HG02759 (cell line): ENCODE data around the gene KRT38.
"Not testable (repeated sequence)": the region's sequence is repeated elsewhere in the genome, so short reads cannot be mapped to it uniquely, and the experiment has no call there.

Source experiments
- ATAC-seq: cut with Tn5 transposase; IDR thresholded peaks from one replicate; pipeline ENCODE4 v1.9.1; 2021; ENCODE audit warnings: mild to moderate bottlenecking, moderate library complexity; ENCODE audit not compliant: unreplicated experiment

The KRT38 gene

DNA sequence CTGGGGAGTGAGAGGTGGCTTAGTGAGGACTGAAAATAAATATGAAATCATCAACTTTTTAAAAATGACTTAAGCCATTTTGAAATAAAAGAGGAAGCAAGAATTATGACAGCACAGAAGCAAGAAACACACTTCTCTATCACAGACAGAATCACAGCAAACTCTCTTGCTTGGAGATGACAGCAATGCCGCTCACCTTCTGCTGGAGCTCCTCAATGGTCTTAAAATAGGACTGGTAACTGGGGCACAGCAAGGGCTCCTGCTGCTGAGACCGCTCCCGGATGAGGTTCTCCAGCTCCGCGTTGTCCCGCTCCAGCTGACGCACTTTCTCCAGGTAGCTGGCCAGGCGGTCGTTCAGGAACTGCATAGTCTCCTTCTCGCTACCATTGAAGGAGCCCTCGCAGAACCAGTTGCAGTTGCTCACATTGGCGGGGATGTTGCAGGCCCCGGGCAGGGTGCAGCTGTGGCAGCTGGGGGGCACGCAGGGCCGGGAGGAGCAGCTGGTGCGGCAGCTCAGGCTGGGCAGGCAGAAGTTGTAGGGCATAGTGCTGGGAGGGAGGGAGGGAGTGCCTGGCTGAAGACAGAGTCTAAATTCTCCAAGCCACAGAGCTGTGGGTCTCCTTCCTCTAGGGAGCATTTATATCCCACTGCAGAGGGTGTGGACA is 43.7 kb downstream of the KRT38 start, which contains the start of gene KRT31:
KRT31 (minus strand) TSS at position 613 of the 665 bp plus-strand sequence; CDS start at position 544, 69 bp downstream.
- no peak for ATAC-seq

DNA sequence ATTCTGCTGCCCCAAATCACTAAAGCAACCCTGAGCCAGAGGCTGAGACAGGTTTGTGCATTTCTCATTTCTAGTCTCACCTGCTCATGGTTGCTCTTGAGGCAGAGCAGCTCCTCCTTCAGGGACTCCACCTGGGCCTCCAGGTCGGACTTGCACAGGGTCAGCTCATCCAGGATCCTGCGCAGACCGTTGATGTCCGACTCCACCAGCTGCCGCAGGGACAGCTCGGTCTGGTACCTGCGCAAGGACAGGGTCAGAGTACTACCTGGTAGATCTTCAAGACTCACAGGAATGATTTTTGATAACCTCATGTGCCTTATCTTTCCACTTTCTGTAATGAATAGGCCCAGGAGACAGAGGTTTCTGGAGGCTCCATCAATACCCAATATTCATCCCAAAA is 44.4 kb downstream of the KRT38 start:
- ATAC-seq = no peak

DNA sequence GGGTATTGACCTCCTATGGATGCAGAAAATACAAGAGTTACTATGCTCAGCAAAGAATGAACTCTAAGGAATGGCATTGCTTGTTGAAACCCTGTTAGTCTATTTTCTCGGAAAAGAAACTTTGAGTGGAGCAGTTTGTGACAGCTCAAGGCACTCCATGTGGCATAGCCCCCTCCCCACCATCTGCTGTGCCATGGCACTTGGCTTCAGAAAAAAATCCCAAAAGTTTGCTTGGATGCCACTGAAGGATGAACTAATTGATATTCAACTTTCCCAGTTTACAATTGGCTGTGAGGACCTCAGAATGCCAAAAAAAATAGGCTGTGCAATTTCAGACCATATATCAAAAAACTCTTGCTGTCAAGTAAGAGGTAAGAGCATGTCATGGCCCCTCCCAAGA is 45.2 kb downstream of the KRT38 start:
- ATAC-seq = no peak

GRCh38 chr17:41395044-41395443 is 45.7 kb downstream of the KRT38 start:
- ATAC-seq = not testable (repeated sequence)

- no peak for ATAC-seq
These were observed 46.4 kb downstream of the KRT38 start for GRCh38 chr17:41394254-41394996.

GRCh38 chr17:41393826-41394225 is 47.0 kb downstream of the KRT38 start:
- no peak for ATAC-seq

GRCh38 chr17:41393294-41393693 is 47.5 kb downstream of the KRT38 start:
- ATAC-seq = no peak

DNA sequence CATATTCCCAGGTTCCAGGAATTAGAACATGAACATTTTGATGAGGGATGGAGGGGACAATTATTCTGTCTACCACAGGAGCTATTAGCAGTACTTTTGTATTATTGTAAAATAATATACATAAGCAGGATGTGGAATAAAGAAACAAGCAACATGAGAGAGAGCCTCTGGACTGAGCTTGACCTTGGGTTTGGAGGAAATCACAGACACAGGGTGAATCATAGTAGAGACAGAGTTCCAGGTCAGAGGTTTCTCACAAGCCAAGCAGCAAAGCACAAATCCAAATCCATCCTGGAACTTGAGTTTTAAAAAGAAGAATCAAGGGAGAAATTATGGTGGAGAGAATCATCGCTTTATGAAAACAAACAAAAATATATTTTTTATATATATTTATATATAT is 48.5 kb downstream of the KRT38 start:
- no peak for ATAC-seq

DNA sequence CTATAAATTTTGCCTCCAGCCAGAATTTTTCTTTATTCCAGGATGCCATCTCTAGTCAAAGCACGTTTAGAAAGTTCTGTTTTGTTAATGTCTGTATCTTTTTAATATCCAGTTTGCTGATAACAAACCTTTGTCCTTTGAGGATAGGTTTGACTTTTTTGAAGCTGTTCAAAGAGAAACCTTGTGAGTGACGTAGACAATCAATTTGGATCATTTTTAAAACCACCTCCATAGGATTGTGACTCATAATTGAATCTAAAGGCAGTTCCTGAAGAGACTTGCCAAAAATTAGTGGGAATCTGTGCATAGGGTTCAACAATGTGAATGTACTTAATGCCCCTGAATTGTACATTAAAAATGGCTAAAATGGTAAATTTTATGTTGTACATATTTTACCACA is 49.2 kb downstream of the KRT38 start:
- no peak for ATAC-seq

DNA sequence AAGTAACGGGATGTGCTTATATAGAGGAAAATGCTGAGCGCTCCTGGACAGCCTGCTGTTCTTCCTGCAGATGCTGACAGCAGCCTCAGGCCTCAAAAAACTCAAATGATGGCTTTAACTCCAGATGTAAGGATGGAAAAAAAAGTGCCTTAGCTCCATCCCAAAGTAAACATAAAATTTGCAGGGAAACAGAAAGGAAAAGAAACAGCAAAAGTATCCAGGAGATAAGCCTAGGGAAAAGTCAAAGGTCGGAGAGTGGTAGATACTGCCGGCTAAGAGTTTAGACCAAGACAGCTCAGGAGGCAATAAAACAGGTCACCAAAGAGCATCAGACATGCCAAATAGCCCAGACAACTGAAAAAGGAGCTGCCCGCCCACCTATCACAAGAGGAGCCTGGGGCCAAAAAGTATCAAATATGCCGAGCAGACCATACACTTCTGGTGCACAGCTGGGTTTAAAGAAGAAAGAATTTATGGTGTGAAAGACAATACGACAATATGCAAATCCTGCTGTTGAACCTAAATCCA is 50.3 kb downstream of the KRT38 start:
- no peak for ATAC-seq

DNA sequence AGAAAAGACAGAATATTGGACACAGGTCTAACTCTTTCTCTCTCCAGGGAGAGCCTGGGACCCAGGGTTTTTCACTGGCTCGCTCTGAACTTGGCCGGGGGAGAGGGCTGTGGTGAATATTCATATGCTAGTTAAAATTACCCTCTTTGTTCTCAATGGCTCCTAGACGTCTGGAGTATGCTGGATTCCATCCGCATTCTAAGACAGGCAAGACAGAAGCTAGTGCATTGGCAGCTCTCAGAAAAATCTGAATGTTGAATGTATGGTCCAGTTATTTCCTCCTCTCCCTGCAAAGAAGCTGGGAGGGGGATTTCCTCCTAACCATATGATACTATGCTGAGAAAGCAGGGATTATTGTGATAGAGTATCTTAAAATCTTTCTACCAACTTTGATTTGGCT is 53.1 kb downstream of the KRT38 start:
- ATAC-seq = no peak

GRCh38 chr17:41386227-41386626 is 54.6 kb downstream of the KRT38 start:
- no peak for ATAC-seq
